OCI-M2 (cell line): ENCODE measurements around the gene PLXNA2.

Experiments
- DNase-seq: peaks from one replicate; lab custom pipeline; 2025; ENCODE audit not compliant: unreplicated experiment; lab: John Stamatoyannopoulos, UW

Gene PLXNA2

GRCh38 chr1:208047975-208048374 lies 196.2 kb downstream of the PLXNA2 start:
- DNase-seq, result no peak

GRCh38 chr1:208047476-208047934 lies 196.7 kb downstream of the PLXNA2 start:
- DNase-seq, result no peak

- no peak for DNase-seq
Measured at GRCh38 chr1:208045463-208046260, 198.5 kb downstream of the PLXNA2 start.

- no peak for DNase-seq
Measured at GRCh38 chr1:208044589-208045462, 199.4 kb downstream of the PLXNA2 start.

GRCh38 chr1:208043691-208044181 lies 200.4 kb downstream of the PLXNA2 start:
- no peak for DNase-seq

GRCh38 chr1:208042868-208043267 lies 201.3 kb downstream of the PLXNA2 start:
- no peak for DNase-seq

GRCh38 chr1:208042041-208042615 lies 202.1 kb downstream of the PLXNA2 start:
- DNase-seq, result no peak

- no peak for DNase-seq
Measured at GRCh38 chr1:208041505-208041904, 202.7 kb downstream of the PLXNA2 start.

- DNase-seq, result no peak
Measured at GRCh38 chr1:208040821-208041297, 203.3 kb downstream of the PLXNA2 start.

- no peak for DNase-seq
Measured at GRCh38 chr1:208039536-208040332, 204.4 kb downstream of the PLXNA2 start.

- no peak for DNase-seq
Measured at GRCh38 chr1:208038303-208038702, 205.9 kb downstream of the PLXNA2 start.

GRCh38 chr1:208036918-208037766 lies 207.0 kb downstream of the PLXNA2 start:
- DNase-seq, result no peak

GRCh38 chr1:208036106-208036808 lies 207.9 kb downstream of the PLXNA2 start:
- no peak for DNase-seq

GRCh38 chr1:208034135-208034534 lies 210.0 kb downstream of the PLXNA2 start:
- DNase-seq, result no peak

GRCh38 chr1:208033236-208033635 lies 210.9 kb downstream of the PLXNA2 start:
- DNase-seq, result no peak

GRCh38 chr1:208031932-208032320 lies 212.3 kb downstream of the PLXNA2 start:
- DNase-seq, result no peak

GRCh38 chr1:208031316-208031931 lies 212.8 kb downstream of the PLXNA2 start:
- DNase-seq, result no peak

GRCh38 chr1:208030288-208031091 lies 213.7 kb downstream of the PLXNA2 start:
- no peak for DNase-seq
